OCI-LY3 (cell line): Measurements from ENCODE around the gene ABCA10.

Experiments used
- H2AFZ ChIP-seq: fragments of 200-600, 300-600 bp; shearing (Covaris generic); 2 replicates; pipeline ENCODE4 v1.6.0; 2014; ENCODE audit warnings: antibody characterized with exemption, low read depth, low read length
- H3K27ac ChIP-seq: fragments of 200-600, 300-600 bp; sonication (generic); 2 replicates; pipeline ENCODE4 v1.5.1; 2014; ENCODE audit warnings: mild to moderate bottlenecking, low read length, moderate library complexity, mixed read lengths
- H3K27me3 ChIP-seq: fragments of 200-600, 300-600 bp; sonication (generic); 2 replicates; pipeline ENCODE4 v1.6.1; 2014; ENCODE audit warnings: low read depth, low read length, mixed read lengths
- H3K36me3 ChIP-seq: fragments of 200-600, 300-600 bp; sonication (generic); replicated peaks from 2 replicates; pipeline ENCODE3; 2014; ENCODE audit warnings: low read depth, low read length, mixed read lengths
- H3K4me1 ChIP-seq: fragments of 300-600, 200-600 bp; sonication (generic); 2 replicates; pipeline ENCODE4 v1.6.1; 2014; ENCODE audit warnings: low read length, mixed read lengths
- H3K4me2 ChIP-seq: fragments of 200-600, 300-600 bp; sonication (generic); 2 replicates; pipeline ENCODE4 v1.6.1; 2014; ENCODE audit warnings: low read length, mixed read lengths
- H3K4me3 ChIP-seq: fragments of 300-600, 200-600 bp; sonication (generic); 2 replicates; pipeline ENCODE4 v1.5.1; 2014; ENCODE audit warnings: antibody characterized with exemption, mild to moderate bottlenecking, low read length, moderate library complexity
- H3K79me2 ChIP-seq: fragments of 300-600, 200-600 bp; shearing (Covaris generic); 2 replicates; pipeline ENCODE4 v1.6.1; 2014; ENCODE audit warnings: mild to moderate bottlenecking, low read length, mixed read lengths
- H3K9ac ChIP-seq: fragments of 300-600, 200-600 bp; shearing (Covaris generic); 2 replicates; pipeline ENCODE4 v1.6.0; 2014; ENCODE audit warnings: mild to moderate bottlenecking, low read length, moderate library complexity
- H3K9me3 ChIP-seq: fragments of 200-600, 300-600 bp; shearing (Covaris generic); 2 replicates; pipeline ENCODE4 v1.6.1; 2014; ENCODE audit warnings: low read length, mixed read lengths; ENCODE audit not compliant: insufficient read depth
- H4K20me1 ChIP-seq: fragments of 200-600, 300-600 bp; sonication (generic); 2 replicates; pipeline ENCODE4 v1.6.1; 2016; ENCODE audit warnings: low read length, mixed read lengths; ENCODE audit not compliant: insufficient read depth
- CTCF ChIP-seq: fragments of 200-600, 300-600 bp; sonication (generic); IDR thresholded peaks from 2 replicates; pipeline ENCODE4 v1.5.1; 2014; ENCODE audit warnings: antibody characterized with exemption, low read length, low read depth
- EZH2phosphoT487 ChIP-seq: fragments of 200-600 bp; shearing (Covaris generic); IDR thresholded peaks from 2 replicates; pipeline ENCODE4 v1.6.1; 2018; ENCODE audit warnings: antibody characterized with exemption, mixed run types, low read depth

ABCA10 gene

GRCh38 chr17:69123626-69124025 is 105.0 kb downstream of the ABCA10 start:
- no peak overlapping the region for H2AFZ ChIP-seq
- no peaks in the 10 kb centered on the region for H3K79me2 ChIP-seq
- no peak overlapping the region for H3K4me2 ChIP-seq

DNA sequence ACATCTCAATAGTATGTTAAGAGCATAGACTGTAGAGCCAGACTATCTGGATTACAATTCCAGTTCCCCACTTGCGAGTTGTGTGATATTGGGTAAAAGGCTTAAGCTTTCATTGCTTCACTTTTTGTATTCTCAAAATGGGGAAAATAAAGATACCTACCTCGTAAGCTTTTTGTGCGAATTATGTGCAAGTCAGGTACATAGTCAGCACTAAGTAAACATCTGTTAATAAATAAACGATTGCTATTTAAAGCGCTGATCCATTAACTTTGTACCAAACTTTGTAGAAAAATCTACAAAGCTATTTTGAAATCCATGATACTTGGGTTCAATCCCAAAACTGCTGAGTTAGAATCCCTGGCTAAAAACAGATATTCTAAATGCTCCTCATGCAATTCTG is 106.6 kb downstream of the ABCA10 start:
- H2AFZ ChIP-seq = no peak overlapping the region
- TF ChIP-seq CTCF (no peak), EZH2phosphoT487 (no peak)
- H3K9ac ChIP-seq = no peak overlapping the region
- no peaks in the 10 kb centered on the region for H4K20me1 ChIP-seq
- H3K4me1 ChIP-seq = peaks cover 38% of the 10 kb centered on the region
- no peak overlapping the region for H3K27ac ChIP-seq
- no peaks in the 10 kb centered on the region for H3K36me3 ChIP-seq
- H3K27me3 ChIP-seq = no peaks in the 10 kb centered on the region
- H3K79me2 ChIP-seq = no peaks in the 10 kb centered on the region
- H3K4me2 ChIP-seq = no peak overlapping the region
- no peaks in the 10 kb centered on the region for H3K9me3 ChIP-seq
- no peak overlapping the region for H3K4me3 ChIP-seq

More at GRCh38 chr17:69123626-69124025, 105.0 kb downstream of the ABCA10 start:
- Histone ChIP-seq H3K4me3 (no peak overlapping the region), H3K9me3 (no peaks in the 10 kb centered on the region), H3K9ac (no peak overlapping the region), H3K4me1 (peaks cover 23% of the 10 kb centered on the region), H3K27ac (no peak overlapping the region), H3K27me3 (no peaks in the 10 kb centered on the region), H3K36me3 (no peaks in the 10 kb centered on the region), H4K20me1 (no peaks in the 10 kb centered on the region)
- no peak for TF ChIP-seq EZH2phosphoT487
- no peak for TF ChIP-seq CTCF

GRCh38 chr17:69117855-69118784 is 110.5 kb downstream of the ABCA10 start:
- Histone ChIP-seq H3K36me3 (peaks cover 5% of the 10 kb centered on the region), H3K4me2 (peak overlapping the region; percentile 77), H4K20me1 (no peaks in the 10 kb centered on the region), H3K27ac (peak overlapping the region; percentile 97), H3K9ac (peak overlapping the region; percentile 82), H3K27me3 (no peaks in the 10 kb centered on the region), H3K9me3 (no peaks in the 10 kb centered on the region), H3K4me3 (peak overlapping the region; percentile 50), H2AFZ (no peak overlapping the region), H3K79me2 (no peaks in the 10 kb centered on the region), H3K4me1 (peaks cover 66% of the 10 kb centered on the region)
- TF ChIP-seq CTCF = no peak
- TF ChIP-seq EZH2phosphoT487 = no peak

DNA sequence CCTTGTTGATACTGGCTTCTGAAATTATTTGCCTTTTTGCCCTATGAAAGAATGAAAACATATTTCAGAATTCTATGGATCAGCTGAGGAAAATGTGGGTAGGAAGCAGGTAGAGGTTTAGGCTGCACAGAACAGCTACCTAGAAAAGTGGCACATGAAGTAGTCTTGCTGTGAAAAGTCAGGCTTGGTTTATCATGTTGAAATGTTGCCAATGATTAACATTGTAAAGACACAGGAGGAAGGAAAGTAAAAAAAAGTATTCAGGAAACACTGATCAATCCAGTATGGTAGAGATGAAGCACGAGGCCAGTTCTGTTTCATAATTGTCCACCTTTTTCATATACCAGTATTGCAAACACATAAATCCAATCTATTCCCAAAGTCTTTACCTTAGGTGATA is 116.8 kb downstream of the ABCA10 start:
- Histone ChIP-seq H3K9me3 (no peaks in the 10 kb centered on the region), H3K27me3 (no peaks in the 10 kb centered on the region), H3K9ac (no peak overlapping the region), H3K36me3 (peaks cover 16% of the 10 kb centered on the region), H4K20me1 (no peaks in the 10 kb centered on the region), H3K4me3 (no peak overlapping the region), H3K4me2 (no peak overlapping the region), H3K4me1 (peaks cover 42% of the 10 kb centered on the region), H3K27ac (no peak overlapping the region), H2AFZ (0 out of 2 replicates have a peak overlapping the region, but pooled peaks have one; percentile 44), H3K79me2 (no peaks in the 10 kb centered on the region)
- TF ChIP-seq EZH2phosphoT487 (no peak), CTCF (no peak)
